ENCODE data around the gene FOXG1. TPM values are rescaled to one million over a fixed set of nuclear protein-coding genes. Genes with fewer than 3 reads are reported as not detected.
A peak's percentile ranks its signal among the peaks of the same experiment; 100 is the strongest.

FOXG1 gene
- not detected for total RNA-seq

DNA sequence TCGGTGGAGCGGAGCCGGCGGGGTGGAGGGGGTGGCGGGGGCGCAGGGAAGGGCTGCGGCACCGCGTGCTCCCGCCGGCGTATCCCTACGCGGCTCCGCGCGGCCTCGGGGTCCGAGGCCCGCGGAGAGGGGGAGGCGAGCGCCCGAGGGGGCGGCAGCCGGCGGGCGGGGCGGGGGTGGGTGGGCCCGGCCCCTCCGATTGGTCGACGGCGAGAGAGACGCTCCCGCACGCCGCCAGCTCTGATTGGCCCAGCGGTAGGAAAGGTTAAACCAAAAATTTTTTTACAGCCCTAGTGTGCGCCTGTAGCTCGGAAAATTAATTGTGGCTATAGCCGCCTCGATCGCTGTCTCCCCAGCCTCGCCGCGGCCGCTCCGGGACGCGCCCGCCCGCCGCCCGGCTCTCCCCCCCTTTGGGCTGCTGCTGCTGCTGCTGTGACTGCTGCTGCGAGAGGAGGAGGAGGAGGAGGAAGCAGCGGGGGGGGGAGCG, at the start of gene FOXG1:
Gene FOXG1, plus strand, starts transcription at position 319 of the 487 bp plus-strand sequence. CDS start 493 bp downstream, outside the sequence.
- no peak for DNase-seq

DNA sequence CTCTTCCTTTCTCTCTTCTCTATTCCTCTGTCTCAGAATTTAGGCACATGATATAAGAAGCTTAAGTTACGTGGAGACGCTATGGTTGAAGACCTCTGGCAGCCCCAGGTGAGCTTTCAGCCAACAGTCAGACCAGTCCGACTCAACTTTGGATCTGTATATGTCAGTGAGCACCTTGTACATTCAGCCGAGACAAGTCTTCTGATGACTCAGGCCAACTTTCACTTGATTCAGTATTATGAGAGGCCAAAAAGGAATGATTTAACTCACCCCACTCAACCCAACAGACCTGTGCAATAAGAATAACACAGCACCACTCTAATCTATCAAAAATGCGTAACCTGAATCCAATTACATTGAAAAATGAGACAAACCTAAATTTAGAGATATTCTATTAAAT, 47.5 kb upstream of the FOXG1 start:
- Histone ChIP-seq H3K4me3 (no peak overlapping the region), H3K36me3 (no peaks in the 10 kb centered on the region), H3K9me3 (no peaks in the 10 kb centered on the region), H3K4me1 (no peaks in the 10 kb centered on the region), H3K27ac (no peak overlapping the region), H3K27me3 (no peaks in the 10 kb centered on the region)
- intact Hi-C loops (cut with DNase I; ENCODE audit: low total_unique reads): no loop called here
- no peak for DNase-seq
- no peak for TF ChIP-seq POLR2A (IDR thresholded peaks at IDR 0.05)

More for the DNA sequence above, at the start of gene FOXG1:
- intact Hi-C loops (cut with DNase I; ENCODE audit: low total_unique reads): no loop called here
- H3K27ac ChIP-seq: no peak within 1 kb of the TSS
- H3K4me3 ChIP-seq: peak within 1 kb of the TSS in 1 of 2 donors; percentile 38
- H3K9me3 ChIP-seq: no peaks in the 10 kb centered on the region
- TF ChIP-seq POLR2A (IDR thresholded peaks at IDR 0.05): no peak
- H3K4me1 ChIP-seq: peaks cover 0 to 15% of the 10 kb centered on the region in 2 donors
- no peaks in the 10 kb centered on the region for H3K36me3 ChIP-seq
- peaks cover 27 to 81% of the 10 kb centered on the region in 2 donors for H3K27me3 ChIP-seq

DNA sequence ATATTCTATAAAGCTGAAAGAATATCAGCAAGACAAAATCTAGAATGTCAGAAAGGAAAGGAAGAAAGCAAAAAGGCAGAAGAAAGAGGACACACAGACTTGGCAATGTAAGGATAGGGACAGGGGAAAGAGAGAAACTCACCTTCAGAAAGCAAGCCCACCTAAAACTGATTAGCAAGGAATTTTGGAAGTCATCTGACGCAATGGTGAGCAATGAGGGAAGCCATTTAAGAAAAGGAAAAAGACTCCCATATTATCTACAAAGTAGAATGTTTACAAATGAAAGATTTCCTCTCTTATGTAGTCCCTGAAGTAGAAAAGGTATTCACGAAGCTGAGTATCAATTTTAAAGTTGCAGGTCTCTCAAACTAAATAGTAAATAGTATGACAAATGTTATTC, 35.2 kb upstream of the FOXG1 start:
- Histone ChIP-seq H3K36me3 (no peaks in the 10 kb centered on the region), H3K4me1 (no peaks in the 10 kb centered on the region), H3K9me3 (no peaks in the 10 kb centered on the region), H3K27ac (no peak overlapping the region), H3K4me3 (no peak overlapping the region), H3K27me3 (no peaks in the 10 kb centered on the region)
- no peak for DNase-seq
- intact Hi-C loops (cut with DNase I; ENCODE audit: low total_unique reads): no loop called here
- no peak for TF ChIP-seq POLR2A (IDR thresholded peaks at IDR 0.05)
- TF ChIP-seq, protein P1, sequence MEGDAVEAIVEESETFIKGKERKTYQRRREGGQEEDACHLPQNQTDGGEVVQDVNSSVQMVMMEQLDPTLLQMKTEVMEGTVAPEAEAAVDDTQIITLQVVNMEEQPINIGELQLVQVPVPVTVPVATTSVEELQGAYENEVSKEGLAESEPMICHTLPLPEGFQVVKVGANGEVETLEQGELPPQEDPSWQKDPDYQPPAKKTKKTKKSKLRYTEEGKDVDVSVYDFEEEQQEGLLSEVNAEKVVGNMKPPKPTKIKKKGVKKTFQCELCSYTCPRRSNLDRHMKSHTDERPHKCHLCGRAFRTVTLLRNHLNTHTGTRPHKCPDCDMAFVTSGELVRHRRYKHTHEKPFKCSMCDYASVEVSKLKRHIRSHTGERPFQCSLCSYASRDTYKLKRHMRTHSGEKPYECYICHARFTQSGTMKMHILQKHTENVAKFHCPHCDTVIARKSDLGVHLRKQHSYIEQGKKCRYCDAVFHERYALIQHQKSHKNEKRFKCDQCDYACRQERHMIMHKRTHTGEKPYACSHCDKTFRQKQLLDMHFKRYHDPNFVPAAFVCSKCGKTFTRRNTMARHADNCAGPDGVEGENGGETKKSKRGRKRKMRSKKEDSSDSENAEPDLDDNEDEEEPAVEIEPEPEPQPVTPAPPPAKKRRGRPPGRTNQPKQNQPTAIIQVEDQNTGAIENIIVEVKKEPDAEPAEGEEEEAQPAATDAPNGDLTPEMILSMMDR (IDR thresholded peaks at IDR 0.05): no peak

DNA sequence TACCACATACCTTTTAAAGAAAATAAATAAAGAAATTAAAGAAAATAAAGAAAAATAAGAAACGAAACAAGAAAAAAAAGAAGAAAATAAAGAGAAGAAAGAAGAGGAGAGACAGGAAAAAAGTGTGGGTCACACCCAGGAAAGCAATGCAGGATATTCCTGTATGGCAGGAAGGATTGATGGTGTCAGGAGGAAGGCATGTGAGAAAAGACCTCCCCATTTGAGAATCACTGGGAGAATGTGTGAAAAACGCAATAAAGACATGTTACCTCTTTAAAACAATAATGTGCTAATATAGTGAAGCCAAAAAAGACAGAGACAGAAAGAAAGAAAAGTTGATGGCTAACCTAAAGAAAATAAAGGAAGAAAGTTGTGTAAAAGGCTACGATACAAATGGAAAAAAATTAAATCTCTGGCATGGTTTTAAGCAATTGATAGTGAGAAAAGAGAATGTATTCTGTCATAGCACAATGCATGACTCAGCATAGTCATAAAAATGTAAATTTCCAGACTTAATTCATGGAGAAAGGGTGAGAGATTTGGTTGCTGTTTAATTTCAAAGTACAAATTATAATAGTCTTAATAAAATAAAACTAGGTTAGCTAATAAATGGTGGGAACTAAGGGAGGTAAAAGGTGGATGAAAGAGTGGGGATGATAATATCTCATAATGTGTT, 24.3 kb upstream of the FOXG1 start:
- Histone ChIP-seq H3K4me3 (no peak overlapping the region), H3K36me3 (no peaks in the 10 kb centered on the region), H3K27me3 (no peaks in the 10 kb centered on the region), H3K27ac (no peak overlapping the region), H3K4me1 (no peaks in the 10 kb centered on the region), H3K9me3 (no peaks in the 10 kb centered on the region)
- TF ChIP-seq, protein P1 (IDR thresholded peaks at IDR 0.05): no peak
- no peak for TF ChIP-seq POLR2A (IDR thresholded peaks at IDR 0.05)
- DNase-seq: no peak
- intact Hi-C loops (cut with DNase I; ENCODE audit: low total_unique reads): no loop called here

DNA sequence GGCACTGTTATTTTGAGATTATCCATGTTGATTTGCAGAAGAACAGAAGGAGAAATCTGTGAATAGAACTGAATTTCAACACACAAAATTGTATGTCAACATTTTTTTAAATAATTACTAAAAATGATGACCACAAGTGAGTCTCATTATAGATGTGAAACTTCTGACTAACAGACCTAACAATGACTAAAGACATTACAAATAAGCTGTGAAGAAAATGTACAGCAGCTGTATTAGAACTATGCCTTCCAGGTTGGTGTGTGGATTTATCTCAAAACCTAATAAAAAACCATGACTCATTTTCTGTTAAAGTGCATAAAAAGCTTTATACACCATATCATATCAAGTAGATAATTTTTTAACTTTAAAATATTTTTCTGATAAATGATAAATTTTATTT, 22.5 kb upstream of the FOXG1 start:
- H3K4me1 ChIP-seq: no peaks in the 10 kb centered on the region
- no peak overlapping the region for H3K4me3 ChIP-seq
- DNase-seq: no peak
- TF ChIP-seq, protein P1 (IDR thresholded peaks at IDR 0.05): no peak
- no peak for TF ChIP-seq POLR2A (IDR thresholded peaks at IDR 0.05)
- no peaks in the 10 kb centered on the region for H3K27me3 ChIP-seq
- H3K9me3 ChIP-seq: no peaks in the 10 kb centered on the region
- no peak overlapping the region for H3K27ac ChIP-seq
- intact Hi-C loops (cut with DNase I; ENCODE audit: low total_unique reads): no loop called here
- H3K36me3 ChIP-seq: no peaks in the 10 kb centered on the region

DNA sequence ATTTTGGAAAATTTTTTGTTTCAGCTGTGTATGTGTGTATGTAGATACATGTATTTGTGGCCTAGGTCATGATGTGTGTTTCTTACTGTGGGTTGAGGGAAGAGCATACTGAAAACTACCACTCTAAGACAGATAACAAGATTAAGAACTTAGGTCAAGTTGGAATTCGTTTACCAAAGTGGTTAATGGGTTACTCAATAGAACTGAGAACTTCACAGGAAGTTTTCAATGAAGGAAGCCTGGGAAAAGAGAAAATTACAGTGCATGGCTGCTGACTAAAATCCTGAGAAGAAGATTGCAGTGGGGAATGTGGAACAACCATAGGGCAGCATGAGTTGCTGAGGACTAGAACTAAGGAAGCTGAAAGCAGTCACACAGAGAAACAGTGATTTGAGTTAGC, 21.4 kb upstream of the FOXG1 start:
- Histone ChIP-seq H3K27ac (no peak overlapping the region), H3K9me3 (no peaks in the 10 kb centered on the region), H3K36me3 (no peaks in the 10 kb centered on the region), H3K4me1 (no peaks in the 10 kb centered on the region), H3K27me3 (peaks cover 0 to 5% of the 10 kb centered on the region in 2 donors), H3K4me3 (no peak overlapping the region)
- DNase-seq: no peak
- TF ChIP-seq, protein P1 (IDR thresholded peaks at IDR 0.05): no peak
- no peak for TF ChIP-seq POLR2A (IDR thresholded peaks at IDR 0.05)
- intact Hi-C loops (cut with DNase I; ENCODE audit: low total_unique reads): no loop called here
